Activated CD8-positive, alpha-beta T cell treated with anti-CD3 and anti-CD28 coated beads for 36 hours (primary cell): ENCODE measurements around the gene FKBP4. TPM values are rescaled to one million over a fixed set of nuclear protein-coding genes. Genes with fewer than 3 reads are reported as not detected.

ENCODE experiments used
- ATAC-seq: fragments of 200-7000 bp; cut with Tn5 transposase; one replicate; pipeline ENCODE4 v1.10.0; 2021; ENCODE audit warnings: mild to moderate bottlenecking, moderate library complexity
- CTCF ChIA-PET: fragments of 350-600 bp; sonication (Branson Sonifier 250); formaldehyde crosslinking; loops from one replicate; lab custom pipeline; 2021; ENCODE audit warnings: antibody characterized with exemption; lab: Charles Lee
- POLR2A ChIA-PET: fragments of 350-600 bp; sonication (Branson Sonifier 250); formaldehyde crosslinking; loops from one replicate; lab custom pipeline; 2021; ENCODE audit warnings: antibody characterized with exemption; lab: Charles Lee
- DNase-seq: peaks from one replicate; pipeline ENCODE4 v3.0.0-alpha.2; 2020
- H3K27ac Mint-ChIP-seq: one replicate; pipeline ENCODE4 v1.8.0; 2021; ENCODE audit warnings: mild to moderate bottlenecking, mixed read lengths
- H3K27me3 Mint-ChIP-seq: one replicate; pipeline ENCODE4 v1.8.0; 2021; ENCODE audit warnings: mixed read lengths
- H3K36me3 Mint-ChIP-seq: one replicate; pipeline ENCODE4 v1.8.0; 2021; ENCODE audit warnings: low read depth, mixed read lengths
- H3K4me1 Mint-ChIP-seq: one replicate; pipeline ENCODE4 v1.8.0; 2021; ENCODE audit warnings: low read depth, mixed read lengths
- H3K4me3 Mint-ChIP-seq: one replicate; pipeline ENCODE4 v1.8.0; 2021; ENCODE audit warnings: mild to moderate bottlenecking, moderate library complexity, mixed read lengths
- H3K9me3 Mint-ChIP-seq: one replicate; pipeline ENCODE4 v1.8.0; 2021; ENCODE audit warnings: mixed read lengths
- intact Hi-C: fragments of 100-400 bp; cut with micrococcal nuclease; formaldehyde crosslinking; loops from one replicate; pipeline ENCODE4 v1.10.0; 2022
- total RNA-seq, 2 experiments: library from RNA; stranded (reverse); gene quantifications; one replicate each; pipeline ENCODE4 v1.2.3, GENCODE V29; 2021
- TF ChIP-seq, protein P1 (sequence below): fragments of 200-600 bp; IDR thresholded peaks from one replicate; pipeline ENCODE4 v1.8.0; 2022; ENCODE audit warnings: antibody characterized with exemption, mild to moderate bottlenecking

The FKBP4 gene
- total RNA-seq, 2 experiments from 2014 or later: 206 to 219 TPM

GRCh38 chr12:2819810-2820209 lies 25.0 kb downstream of the FKBP4 start:
- Mint-ChIP-seq H3K27me3 (no peaks in the 10 kb centered on the region), H3K9me3 (peaks cover 1% of the 10 kb centered on the region), H3K4me3 (no peak overlapping the region), H3K27ac (no peak overlapping the region), H3K36me3 (peaks cover 57% of the 10 kb centered on the region), H3K4me1 (peaks cover 18% of the 10 kb centered on the region)
- intact Hi-C loops: no loop called here
- TF ChIP-seq, protein P1, sequence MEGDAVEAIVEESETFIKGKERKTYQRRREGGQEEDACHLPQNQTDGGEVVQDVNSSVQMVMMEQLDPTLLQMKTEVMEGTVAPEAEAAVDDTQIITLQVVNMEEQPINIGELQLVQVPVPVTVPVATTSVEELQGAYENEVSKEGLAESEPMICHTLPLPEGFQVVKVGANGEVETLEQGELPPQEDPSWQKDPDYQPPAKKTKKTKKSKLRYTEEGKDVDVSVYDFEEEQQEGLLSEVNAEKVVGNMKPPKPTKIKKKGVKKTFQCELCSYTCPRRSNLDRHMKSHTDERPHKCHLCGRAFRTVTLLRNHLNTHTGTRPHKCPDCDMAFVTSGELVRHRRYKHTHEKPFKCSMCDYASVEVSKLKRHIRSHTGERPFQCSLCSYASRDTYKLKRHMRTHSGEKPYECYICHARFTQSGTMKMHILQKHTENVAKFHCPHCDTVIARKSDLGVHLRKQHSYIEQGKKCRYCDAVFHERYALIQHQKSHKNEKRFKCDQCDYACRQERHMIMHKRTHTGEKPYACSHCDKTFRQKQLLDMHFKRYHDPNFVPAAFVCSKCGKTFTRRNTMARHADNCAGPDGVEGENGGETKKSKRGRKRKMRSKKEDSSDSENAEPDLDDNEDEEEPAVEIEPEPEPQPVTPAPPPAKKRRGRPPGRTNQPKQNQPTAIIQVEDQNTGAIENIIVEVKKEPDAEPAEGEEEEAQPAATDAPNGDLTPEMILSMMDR: no peak
- DNase-seq (no peak), ATAC-seq (no peak)
- ChIA-PET POLR2A (interaction anchor here (0.7 kb wide), 1 partner anchor 538 kb away, joined by 3 read pairs; no protein-coding TSS in a partner anchor), CTCF (interaction anchor here (1.3 kb wide), 1 partner anchor 34 kb away, joined by 6 read pairs; no protein-coding TSS in a partner anchor)

DNA sequence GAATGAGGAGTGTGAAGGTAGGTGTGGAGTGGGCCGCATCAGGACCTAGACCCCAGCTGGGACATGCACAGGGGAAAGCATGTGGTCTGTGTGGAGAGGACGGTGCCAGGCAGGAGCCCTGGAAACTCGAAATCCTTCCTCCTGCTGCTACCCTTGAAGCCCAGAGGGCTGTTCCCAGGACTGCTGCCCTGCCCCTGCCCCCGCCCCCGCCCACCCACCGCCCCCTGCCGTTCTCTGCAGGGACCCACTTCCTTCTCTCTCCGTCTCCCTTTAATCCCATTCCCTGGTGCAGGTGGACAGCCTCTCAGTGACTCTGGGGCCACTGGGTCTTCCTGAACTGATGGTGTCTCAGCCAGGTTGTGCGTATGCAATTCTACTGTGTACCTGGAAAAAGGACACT lies 25.7 kb downstream of the FKBP4 start:
- intact Hi-C loops: no loop called here
- Mint-ChIP-seq H3K27me3 (no peaks in the 10 kb centered on the region), H3K4me3 (no peak overlapping the region), H3K9me3 (peaks cover under 1% of the 10 kb centered on the region), H3K4me1 (peaks cover 13% of the 10 kb centered on the region), H3K36me3 (peaks cover 52% of the 10 kb centered on the region), H3K27ac (no peak overlapping the region)
- ChIA-PET CTCF (no interaction called here), POLR2A (no interaction called here)
- TF ChIP-seq, protein P1: no peak
- no peak for DNase-seq
- no peak for ATAC-seq

GRCh38 chr12:2823483-2823882 lies 28.7 kb downstream of the FKBP4 start:
- ChIA-PET CTCF (interaction anchor here (0.5 to 1.0 kb wide), 2 partner anchors 9 to 30 kb away, joined by 3 read pairs; no protein-coding TSS in a partner anchor), POLR2A (no interaction called here)
- intact Hi-C loops: no loop called here
- ATAC-seq: no peak
- peaks cover 37% of the 10 kb centered on the region for H3K36me3 Mint-ChIP-seq
- DNase-seq: no peak
- H3K27ac Mint-ChIP-seq: no peak overlapping the region
- TF ChIP-seq, protein P1: no peak
- no peaks in the 10 kb centered on the region for H3K27me3 Mint-ChIP-seq
- H3K4me1 Mint-ChIP-seq: peaks cover 4% of the 10 kb centered on the region
- H3K9me3 Mint-ChIP-seq: no peaks in the 10 kb centered on the region
- H3K4me3 Mint-ChIP-seq: no peak overlapping the region

DNA sequence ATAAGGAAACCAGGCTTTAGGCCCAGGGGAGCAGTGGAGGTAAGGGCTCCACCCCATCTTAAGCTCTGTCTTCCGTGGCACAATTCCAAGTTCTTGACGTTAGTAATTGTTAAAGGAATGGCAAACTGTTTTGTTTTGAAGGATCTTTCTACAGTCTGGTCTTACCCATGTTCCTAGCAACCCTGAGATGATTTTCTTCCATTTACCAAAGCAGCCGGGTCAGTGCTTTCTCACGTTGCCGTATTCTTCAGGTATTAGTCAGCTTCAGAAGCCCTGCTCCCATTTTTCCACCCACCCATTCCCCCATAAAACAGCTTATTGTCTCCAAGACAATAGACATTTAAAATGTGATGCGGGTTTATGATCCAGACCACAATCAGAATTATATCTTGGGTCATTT lies 29.8 kb downstream of the FKBP4 start:
- no peaks in the 10 kb centered on the region for H3K27me3 Mint-ChIP-seq
- no peak overlapping the region for H3K4me3 Mint-ChIP-seq
- DNase-seq (no peak), ATAC-seq (no peak)
- CTCF ChIA-PET: no interaction called here
- peaks cover 42% of the 10 kb centered on the region for H3K36me3 Mint-ChIP-seq
- TF ChIP-seq, protein P1: no peak
- intact Hi-C loops: no loop called here
- H3K4me1 Mint-ChIP-seq: peaks cover 4% of the 10 kb centered on the region
- H3K9me3 Mint-ChIP-seq: no peaks in the 10 kb centered on the region
- H3K27ac Mint-ChIP-seq: no peak overlapping the region
- POLR2A ChIA-PET: no interaction called here

- H3K9me3 Mint-ChIP-seq: no peaks in the 10 kb centered on the region
- ATAC-seq: no peak
- no peak overlapping the region for H3K4me3 Mint-ChIP-seq
- ChIA-PET POLR2A (interaction anchor here (1.0 kb wide), 1 partner anchor 20 kb away, joined by 3 read pairs; no protein-coding TSS in a partner anchor), CTCF (interaction anchor here (1.1 to 1.2 kb wide), 2 partner anchors 119 to 142 kb away, joined by 3 to 4 read pairs; no protein-coding TSS in a partner anchor)
- no peaks in the 10 kb centered on the region for H3K27me3 Mint-ChIP-seq
- TF ChIP-seq, protein P1: no peak
- intact Hi-C loops: no loop called here
- H3K27ac Mint-ChIP-seq: no peak overlapping the region
- H3K4me1 Mint-ChIP-seq: peaks cover 4% of the 10 kb centered on the region
- DNase-seq: no peak
- H3K36me3 Mint-ChIP-seq: peaks cover 38% of the 10 kb centered on the region
Measured at GRCh38 chr12:2825132-2825531, 30.4 kb downstream of the FKBP4 start.
